ENCODE results near the gene CAPZA1.

CAPZA1 gene

DNA sequence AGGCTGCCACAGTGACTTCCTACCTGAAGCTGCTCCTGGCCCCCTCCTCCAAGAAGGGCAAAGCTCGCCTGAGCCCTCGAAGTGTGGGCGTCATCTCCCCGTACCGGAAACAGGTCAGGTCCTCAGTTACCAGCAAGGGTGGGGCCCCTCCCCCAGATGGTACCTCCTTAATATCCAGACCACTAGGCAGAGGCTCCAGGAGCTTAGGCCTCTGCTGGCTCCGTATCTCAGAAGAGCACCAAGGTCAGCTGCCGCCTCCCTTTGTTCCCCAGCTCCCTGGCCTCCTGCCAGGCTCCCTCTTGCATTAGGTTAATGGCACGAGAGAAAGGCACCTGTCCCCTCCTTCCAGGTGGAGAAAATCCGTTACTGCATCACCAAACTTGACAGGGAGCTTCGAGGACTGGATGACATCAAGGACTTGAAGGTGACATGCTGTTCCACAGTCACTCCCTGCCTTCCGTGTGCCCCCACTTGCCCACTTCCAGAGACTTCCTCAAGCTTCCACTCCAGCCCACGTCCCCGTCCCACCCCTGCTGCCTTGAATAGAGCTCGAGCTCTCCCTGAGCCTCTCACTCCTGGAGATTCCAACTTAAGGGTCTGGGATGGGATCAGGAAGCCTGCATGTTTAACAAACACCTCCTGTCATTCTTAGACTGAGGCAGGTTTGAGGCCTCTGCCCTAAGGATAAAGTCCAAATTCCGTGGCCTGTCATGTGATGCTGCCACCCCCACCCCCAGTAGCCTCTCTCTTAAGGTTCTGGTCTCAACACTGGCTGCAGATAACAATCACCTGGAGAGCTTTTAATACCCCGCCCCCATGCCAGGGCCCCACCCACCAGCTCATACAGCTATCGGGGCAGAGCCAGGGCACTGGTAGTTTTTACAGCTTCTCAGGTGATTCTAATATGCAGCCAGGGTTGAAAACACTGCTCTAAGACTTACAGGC lies 79.0 kb downstream of the CAPZA1 start:
- intact Hi-C loops (cut with DNase I) = no loop called here
- DNase-seq = peak in 2 of 10 donors; percentile 4 to 43

GRCh38 chr1:112699425-112700144 lies 80.0 kb downstream of the CAPZA1 start:
- peak in 2 of 10 donors; percentile 9 to 21 for DNase-seq

DNA sequence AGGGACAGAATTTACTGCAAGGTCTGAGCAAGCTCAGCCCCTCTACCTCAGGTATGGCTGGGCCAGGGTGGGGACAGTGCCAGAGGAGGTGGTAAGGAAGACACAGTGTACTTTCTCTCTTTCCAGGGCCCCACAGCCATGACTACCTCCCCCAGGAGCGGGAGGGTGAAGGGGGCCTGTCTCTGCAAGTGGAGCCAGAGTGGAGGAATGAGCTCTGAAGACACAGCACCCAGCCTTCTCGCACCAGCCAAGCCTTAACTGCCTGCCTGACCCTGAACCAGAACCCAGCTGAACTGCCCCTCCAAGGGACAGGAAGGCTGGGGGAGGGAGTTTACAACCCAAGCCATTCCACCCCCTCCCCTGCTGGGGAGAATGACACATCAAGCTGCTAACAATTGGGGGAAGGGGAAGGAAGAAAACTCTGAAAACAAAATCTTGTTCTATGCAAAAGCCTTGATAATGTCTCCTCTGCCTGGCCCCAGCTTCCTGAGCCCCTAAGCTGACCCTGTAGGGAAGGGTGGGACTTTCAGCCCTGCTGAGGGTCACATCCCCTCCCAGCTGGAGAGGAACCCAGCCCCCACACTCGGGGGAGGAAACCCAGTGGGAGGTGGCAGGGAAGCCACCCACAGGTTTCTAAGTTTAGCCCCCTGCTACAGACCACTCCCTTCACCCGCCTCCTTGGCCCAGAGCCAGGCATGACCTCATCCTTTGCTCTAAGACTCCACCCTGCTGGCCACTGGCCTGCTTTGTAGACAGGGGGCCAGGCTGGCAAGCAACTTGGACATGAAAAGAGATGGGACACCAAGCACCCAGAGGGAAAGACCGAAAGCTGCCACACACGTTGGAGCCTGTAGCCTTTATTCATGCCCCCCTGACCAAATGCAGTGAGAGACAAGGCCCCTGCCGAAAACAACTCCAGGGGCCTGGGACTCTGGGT lies 80.9 kb downstream of the CAPZA1 start:
- peak; percentile 76 to 98 (median 94) for DNase-seq
- intact Hi-C loops (cut with DNase I) = loop anchor here (5.0 kb wide), 1 partner anchor 83 kb away; the partner anchor contains the start of genes CAPZA1 and ST7L

More at GRCh38 chr1:112699425-112700144, 80.0 kb downstream of the CAPZA1 start:
- intact Hi-C loops (cut with DNase I) = loop anchor here (5.0 kb wide), 1 partner anchor 82 kb away; the partner anchor contains the start of genes CAPZA1 and ST7L

DNA sequence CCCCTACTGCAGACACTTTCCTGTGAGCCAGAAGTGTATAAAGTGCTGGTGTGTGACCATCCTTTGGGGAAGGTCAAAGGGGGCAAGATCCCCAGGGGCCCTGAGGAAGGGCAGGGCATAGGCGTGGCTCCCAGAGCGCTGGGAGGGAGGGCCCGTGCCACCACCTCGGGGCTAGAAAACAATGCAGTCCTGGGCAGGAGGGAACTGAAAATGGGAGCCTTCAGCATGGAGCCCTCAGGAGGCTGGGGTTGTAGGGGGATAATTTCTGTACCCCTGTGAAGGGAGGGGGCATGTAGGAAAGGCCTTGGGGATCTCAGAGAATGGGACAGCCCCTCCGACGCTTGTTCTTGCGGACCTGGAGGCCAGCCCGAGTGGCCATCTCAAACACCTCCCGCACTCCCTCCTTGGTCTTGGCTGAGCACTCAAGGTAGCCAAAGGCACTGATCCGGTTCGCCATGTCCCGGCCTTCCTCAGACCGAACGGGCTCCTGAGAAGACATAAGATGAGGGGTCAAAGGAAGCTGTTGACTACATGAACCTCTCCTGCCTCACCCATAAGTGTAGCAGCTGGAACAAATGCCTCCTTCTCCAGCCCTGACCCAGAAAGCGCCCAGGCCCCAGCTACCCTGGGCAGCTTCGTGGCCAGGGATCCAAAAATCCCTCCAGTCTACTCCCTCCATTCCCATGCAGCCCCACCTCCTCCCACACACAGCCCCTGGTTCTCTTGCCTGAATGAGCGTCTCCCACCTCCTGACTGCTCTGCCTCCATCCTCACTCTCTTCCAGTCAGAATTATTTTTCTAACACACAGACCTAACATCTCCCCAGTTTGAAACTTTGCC lies 81.8 kb downstream of the CAPZA1 start:
- intact Hi-C loops (cut with DNase I) = loop anchor here (5.0 kb wide), 1 partner anchor 84 kb away; the partner anchor contains the start of genes CAPZA1 and ST7L
- DNase-seq = peak in 1 of 10 donors; percentile 75

DNA sequence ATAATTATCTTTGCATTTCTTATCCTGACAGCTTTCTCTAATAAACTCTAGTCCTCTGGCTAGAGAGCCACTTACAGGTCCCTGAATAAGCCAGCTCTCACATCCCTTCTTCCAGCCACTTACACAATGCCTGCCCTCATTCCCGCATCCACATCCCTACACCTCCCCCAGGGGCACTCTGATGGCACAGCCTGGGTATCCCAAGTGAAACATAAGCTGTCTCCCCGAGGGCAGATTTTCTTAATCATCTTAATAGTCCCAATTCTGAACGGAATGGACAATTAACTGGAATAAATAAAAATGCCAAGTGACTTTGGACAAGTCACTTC lies 82.4 kb downstream of the CAPZA1 start:
- DNase-seq = peak in 1 of 10 donors; percentile 60
- intact Hi-C loops (cut with DNase I) = loop anchor here (5.0 kb wide), 1 partner anchor 85 kb away; the partner anchor contains the start of genes CAPZA1 and ST7L

- intact Hi-C loops (cut with DNase I) = loop anchor here (5.0 kb wide), 1 partner anchor 85 kb away; the partner anchor contains the start of genes CAPZA1 and ST7L
Observed at GRCh38 chr1:112702420-112703261, 83.0 kb downstream of the CAPZA1 start.

DNA sequence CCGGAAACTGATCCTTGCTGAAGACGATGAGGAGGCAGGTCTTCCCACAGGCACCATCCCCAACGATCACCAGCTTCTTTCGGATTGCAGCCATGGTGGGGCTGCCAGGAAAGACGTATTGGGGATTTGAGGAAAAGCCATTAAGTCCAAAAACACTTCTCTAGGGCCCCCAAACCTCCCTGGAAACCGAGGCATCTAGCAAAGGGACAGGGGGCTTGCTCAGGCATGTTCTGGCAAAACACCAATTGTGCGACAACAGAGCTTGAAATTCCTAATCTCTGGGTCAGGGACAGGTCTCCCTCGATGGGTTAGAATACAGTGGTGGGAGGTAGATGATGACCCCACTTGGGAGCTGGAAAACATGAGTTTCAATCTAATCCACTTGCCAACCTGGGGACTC lies 84.1 kb downstream of the CAPZA1 start:
- peak in 1 of 10 donors; percentile 6 for DNase-seq
- intact Hi-C loops (cut with DNase I) = loop anchor here (5.0 kb wide), 1 partner anchor 86 kb away; the partner anchor contains the start of genes CAPZA1 and ST7L

More at GRCh38 chr1:112702420-112703261, 83.0 kb downstream of the CAPZA1 start:
- peak in 1 of 10 donors; percentile 55 for DNase-seq

GRCh38 chr1:112704391-112704933 lies 84.8 kb downstream of the CAPZA1 start:
- intact Hi-C loops (cut with DNase I) = loop anchor here (5.0 kb wide), 1 partner anchor 87 kb away; the partner anchor contains the start of genes CAPZA1 and ST7L
- DNase-seq = peak; percentile 66 to 98 (median 83)

DNA sequence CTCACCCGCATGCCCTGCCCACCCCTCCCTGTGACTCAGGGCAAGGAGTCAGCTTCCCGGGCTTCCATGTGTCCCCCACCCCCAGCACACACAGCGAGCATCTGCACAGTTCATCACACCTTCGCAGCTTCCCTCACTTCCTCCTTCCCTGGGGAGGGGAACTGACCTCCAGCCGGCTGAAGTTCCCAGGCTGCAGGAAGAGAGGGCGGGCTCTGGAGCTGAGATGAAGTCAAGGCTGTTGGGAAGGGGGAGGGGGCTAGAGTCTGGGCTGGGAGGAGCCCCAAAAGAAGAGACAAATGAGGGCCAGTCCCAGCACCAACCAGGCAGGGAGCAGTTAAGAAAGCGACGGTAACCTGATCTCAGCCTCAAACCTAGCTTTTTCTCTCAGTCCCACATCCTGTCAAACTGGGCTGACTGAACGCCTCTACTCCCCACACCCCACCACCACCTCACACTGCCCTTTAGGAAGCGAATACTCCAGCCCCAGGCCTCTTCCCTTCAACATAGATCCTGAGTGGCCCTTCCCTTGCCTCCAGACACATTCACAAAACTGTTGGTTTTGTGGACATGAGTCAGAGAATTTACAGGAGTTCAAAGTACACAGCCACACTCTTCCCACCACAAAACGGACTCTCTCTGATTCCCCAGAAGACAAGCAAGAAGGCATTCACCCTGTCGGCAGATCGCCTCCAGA lies 85.4 kb downstream of the CAPZA1 start:
- DNase-seq = peak in 3 of 10 donors; percentile 36 to 84 (median 41)
- intact Hi-C loops (cut with DNase I) = loop anchor here (5.0 kb wide), 1 partner anchor 88 kb away; the partner anchor contains the start of genes CAPZA1 and ST7L

GRCh38 chr1:112706505-112707220 lies 87.0 kb downstream of the CAPZA1 start, which contains the start of gene RHOC:
RHOC (minus strand) TSS chr1:112707127; CDS start chr1:112703799, 3,328 bp downstream.
- peak in 3 of 10 donors; percentile 39 to 81 (median 44) for DNase-seq
- intact Hi-C loops (cut with DNase I) = loop anchor here (1.0 kb wide), 1 partner anchor 316 kb away; no protein-coding TSS in a partner anchor

GRCh38 chr1:112707221-112708001 lies 87.8 kb downstream of the CAPZA1 start:
- intact Hi-C loops (cut with DNase I) = loop anchor here (1.0 to 2.0 kb wide), 2 partner anchors 205 to 317 kb away; no protein-coding TSS in a partner anchor
- DNase-seq = peak; percentile 52 to 97 (median 76)

GRCh38 chr1:112708002-112708448 lies 88.4 kb downstream of the CAPZA1 start:
- DNase-seq = peak in 1 of 10 donors; percentile 9
- intact Hi-C loops (cut with DNase I) = loop anchor here (2.0 kb wide), 1 partner anchor 205 kb away; no protein-coding TSS in a partner anchor

DNA sequence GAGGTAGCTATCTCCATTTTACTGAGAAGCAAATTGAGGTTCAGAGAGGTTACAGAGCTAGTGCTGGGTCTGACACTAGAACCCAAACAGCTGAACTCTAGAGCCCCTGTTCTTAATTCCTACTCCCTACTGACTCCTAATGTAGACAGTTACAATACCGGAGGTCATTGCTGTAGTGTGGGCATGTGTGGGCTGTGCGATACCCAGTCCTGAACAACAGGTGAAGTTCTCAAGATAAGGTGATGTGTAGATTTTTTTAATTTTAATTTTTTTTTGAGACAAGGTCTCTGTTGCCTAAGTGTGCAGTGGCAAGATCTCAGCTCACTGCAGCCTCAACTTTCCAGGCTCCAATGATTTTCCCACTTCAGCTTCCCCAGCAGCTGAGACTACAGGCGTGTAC lies 88.9 kb downstream of the CAPZA1 start:
- intact Hi-C loops (cut with DNase I) = loop anchor here (2.0 kb wide), 1 partner anchor 206 kb away; no protein-coding TSS in a partner anchor
- DNase-seq = peak in 1 of 10 donors; percentile 38

GRCh38 chr1:112710159-112710558 lies 90.5 kb downstream of the CAPZA1 start:
- peak in 2 of 10 donors; percentile 36 to 70 for DNase-seq
- intact Hi-C loops (cut with DNase I) = loop anchor here (10.0 kb wide), 1 partner anchor 335 kb away; no protein-coding TSS in a partner anchor

Measured in posterior cingulate gyrus (tissue), 11 donors.